Measurements from ENCODE around the gene AP3B1.

Gene AP3B1

DNA sequence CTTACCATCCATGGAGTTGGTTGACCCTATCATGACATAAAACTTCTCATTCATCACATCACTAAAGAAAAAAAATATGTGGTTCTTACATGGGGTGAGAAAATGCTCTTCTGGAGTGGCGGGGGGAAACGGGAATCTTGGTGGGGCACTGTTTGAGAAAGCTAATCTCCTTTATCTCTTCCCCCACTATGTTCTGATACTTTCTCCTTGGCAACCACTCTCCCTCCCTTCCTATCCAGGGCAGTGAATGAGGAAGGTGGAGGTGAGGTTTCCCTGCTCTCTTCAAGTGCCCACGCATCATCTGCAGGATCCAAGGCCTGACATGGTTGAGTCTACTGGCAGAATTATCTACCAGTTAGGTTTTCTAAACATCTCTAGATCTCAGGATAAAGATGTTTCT lies 297.6 kb downstream of the AP3B1 start:
- peak; percentile 44 for DNase-seq

DNA sequence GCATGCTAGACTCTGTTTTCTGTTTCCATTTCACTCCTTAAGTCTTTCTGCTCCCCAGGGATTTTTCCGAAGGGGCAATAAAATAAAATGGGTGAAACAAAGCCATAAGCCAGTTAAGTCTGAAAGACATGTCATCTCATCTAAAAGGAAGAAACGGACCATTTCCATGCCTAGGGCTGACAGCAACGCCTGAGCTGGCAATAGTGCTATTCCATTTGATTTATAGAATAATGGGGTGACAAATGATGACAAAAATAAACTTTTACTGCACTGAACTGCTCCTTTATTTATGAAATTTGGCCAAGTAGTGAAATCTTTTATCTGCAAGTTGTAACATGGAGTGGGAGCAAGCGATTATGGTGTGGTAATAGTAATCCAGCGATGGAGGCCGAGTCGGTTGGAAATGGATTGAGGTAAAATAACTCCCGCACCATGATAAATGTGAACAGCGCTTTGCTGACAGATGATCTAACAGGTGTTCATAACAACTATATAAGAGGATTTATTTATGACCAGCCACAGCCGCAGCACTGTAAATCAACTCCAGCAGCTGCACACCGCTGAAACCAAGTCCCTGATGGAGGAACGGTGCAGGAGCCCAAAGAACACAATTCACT lies 298.6 kb downstream of the AP3B1 start:
- peak; percentile 91 for DNase-seq

DNA sequence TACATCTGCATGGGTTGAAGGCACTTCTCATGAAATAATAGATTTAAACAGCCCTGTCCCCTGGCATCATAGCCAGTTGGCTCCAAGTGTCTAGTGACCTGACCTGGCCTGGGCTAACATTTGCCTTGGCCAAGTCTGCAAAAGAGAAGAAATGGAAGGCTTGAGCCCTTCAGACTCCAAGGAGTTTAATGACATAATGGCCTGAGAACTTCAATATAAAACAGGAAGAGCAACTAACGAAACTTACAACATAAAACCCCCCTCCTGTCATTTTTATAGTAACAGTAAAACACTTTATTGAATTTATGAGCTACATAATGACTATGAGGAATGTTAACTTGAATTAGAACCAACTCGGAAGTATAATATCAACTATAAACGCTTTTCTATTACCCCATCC lies 299.6 kb downstream of the AP3B1 start:
- DNase-seq = no peak

DNA sequence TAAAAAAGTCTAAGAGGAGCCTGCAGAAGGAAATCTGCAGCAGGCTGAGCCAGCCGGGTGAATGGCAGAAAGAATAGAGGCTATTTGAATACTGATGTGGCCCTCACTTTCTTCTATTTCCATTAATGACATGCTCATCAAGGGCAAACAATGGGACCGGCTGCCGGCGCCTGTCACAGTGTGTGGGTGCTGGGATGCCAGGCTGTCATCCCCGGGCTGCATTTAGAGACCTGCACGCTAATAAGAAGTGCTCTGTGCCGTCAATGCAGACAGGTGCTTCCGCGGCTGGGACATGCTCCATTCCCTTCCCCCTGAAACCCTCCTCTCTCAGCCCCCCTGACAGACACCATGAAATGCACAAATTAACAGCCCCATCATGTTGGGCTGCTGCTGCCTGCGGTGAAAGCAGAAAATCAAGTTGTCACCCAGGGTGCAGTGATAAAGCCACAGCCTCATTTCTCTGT lies 300.6 kb downstream of the AP3B1 start:
- peak; percentile 75 for DNase-seq

DNA sequence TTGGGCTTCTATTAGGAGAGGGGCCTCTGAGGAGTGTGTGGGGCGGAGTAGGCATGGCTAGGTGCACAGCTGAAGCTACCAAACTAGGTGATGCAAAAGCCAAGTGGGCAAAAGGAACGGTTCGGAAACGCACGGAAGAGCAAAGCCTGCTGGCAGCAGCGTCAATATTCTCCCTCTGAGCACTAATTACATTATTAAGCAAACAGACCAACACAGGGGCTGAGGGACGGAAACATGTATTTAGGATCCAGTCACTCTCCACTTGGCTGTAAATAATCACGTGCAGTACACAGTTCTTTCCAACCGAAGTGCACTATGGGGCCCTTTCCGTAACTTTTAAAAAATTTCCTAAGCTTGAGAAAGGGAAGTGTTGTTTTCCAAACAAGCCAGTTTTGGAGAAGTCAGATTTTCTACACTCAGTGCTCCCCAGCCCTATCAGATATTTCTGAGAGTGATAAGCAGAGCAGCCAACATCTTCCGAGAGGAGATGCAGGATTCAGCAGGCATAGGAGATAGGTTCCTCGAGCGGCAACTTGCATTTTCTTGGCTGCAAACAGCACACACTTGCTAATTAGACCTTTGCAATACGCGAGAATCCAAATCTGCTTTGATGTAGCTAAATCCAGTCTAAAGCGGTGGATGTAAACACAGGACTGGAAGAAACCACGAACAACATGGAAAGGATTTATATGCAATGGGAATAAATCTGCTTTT lies 301.2 kb downstream of the AP3B1 start:
- DNase-seq = peak; percentile 33

DNA sequence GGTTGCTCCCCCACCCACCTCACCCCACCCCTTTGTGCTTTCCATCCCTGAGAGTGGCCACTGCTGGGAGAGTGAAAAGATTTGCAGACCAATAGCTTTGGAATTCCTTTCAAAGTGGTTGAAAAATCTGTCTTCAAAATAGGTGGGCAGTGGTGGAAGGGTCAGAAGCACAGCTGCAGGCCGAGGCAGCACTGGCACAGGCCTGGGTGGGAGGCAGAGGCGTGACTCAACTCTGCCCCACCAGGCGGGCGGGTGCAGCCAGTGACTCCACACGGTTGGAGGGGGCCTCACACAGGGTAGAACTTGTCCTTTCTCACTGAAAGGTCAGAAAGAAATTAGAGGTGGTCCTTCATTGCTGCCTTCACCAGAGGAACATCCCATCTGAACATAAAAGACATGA lies 303.4 kb downstream of the AP3B1 start:
- DNase-seq = no peak

DNA sequence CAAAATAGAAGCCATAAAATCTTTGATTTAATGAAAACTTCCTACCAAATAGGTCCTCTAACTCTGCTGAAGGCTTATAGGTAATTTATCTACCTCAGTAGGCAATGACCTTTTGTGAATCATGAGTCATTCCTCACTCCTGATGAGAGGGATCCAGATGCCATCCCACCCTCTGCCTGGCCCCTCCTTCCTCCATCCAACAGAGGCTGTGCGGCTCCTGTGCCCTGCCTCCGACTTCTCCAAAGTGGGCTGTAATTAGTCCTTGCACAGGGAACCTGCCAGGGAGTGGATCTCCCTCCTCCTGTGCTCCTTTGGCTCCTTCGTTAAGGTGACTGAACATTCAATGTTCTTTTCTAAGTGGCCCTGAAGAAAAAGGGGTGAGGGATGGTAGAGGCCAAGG lies 304.5 kb downstream of the AP3B1 start:
- DNase-seq = peak; percentile 44

DNA sequence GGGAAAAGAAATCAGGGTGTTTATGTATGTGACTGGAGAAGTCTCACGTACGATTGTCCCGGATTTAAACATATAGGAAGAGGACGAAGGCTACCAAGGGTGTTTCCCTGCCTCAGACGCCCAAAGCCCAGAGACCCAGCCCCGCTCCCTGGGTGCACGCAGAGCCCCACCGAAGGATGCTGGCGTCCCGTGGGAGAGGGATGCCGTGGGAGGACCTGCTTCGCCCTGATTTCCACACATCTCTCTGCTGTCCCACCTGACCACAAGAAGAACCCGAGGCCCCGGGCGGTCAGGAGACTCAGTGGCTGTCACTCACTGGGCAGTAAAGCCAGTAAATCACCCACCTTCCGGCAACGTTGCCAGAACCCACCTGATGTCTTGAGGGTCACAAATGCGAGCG lies 306.5 kb downstream of the AP3B1 start:
- DNase-seq = no peak

DNA sequence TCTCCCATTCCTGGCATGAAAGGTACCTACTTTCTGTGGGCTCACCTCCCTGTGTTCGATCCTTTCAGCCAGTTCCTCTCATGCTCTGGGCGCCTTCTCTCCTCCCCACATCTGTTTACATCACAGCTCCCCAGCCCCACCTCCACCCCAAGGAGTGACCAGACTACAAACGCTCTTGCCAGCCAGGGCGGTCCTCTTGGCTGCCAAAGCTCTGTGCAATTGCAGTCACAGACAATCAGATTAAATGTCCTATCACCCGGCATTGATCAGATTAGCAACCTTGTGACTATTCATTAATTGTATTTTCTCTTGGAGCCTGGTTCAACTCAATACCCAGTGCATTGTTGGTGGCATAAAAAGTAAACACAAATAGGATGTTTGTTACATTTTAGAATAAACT lies 307.2 kb downstream of the AP3B1 start:
- no peak for DNase-seq

DNA sequence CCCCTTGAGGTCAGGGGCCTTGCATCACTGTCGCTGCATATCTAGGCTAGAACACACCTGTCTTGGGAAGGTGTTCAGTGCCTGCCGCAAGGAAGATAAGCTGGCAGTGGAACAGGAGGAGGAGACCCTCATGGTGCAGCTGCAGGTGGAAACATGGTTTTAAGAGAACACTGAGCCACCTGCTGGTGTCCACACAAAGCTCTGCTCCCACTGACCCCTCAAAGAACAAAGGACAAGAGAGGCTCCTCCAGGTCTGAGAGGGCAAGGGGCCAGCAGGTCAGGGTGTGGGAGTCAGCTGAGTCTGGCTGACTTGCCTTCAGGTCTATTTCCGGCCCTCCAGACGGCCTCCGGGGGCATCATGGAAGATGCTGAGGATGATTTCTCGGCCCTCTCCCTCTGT lies 308.2 kb downstream of the AP3B1 start:
- no peak for DNase-seq

DNA sequence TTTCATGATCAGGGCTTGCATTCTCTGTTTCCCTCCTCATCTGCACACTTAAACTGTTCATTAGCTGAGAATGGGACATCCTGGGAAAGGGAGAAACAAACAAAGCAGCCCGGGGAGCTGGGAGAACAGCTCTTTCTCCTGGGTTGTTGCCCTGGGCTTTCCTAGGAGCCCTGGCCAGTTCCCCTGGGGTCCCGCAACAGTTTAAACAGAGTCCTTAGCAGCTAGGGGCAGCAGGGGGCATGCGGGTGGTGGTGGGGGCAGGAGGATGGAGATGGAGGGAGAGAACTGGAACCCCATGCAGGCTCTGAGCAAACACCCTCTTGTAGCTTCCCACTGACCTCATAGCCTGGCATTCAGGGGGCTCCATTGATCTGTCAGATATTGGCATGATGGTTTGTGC lies 309.3 kb downstream of the AP3B1 start:
- no peak for DNase-seq

DNA sequence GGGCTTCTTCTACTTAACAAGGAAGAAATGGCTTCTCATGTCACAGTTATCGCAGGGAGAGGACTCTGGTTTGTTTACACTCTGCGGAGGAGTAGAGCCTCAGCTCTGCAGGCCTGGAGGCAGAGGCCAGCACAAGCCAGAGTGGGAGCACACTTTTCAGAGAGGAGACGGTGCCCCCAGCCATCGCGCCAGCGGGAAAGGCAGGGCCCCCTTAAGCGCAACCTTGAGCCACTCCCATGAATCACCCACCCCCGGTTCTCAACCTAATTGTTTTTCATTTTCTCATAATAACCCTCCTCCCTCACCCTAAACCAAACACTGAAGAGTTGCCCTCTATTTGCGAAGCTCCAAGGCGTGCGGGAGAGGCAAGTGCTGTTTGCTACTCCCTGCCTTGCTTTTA lies 309.9 kb downstream of the AP3B1 start:
- DNase-seq = peak; percentile 49

DNA sequence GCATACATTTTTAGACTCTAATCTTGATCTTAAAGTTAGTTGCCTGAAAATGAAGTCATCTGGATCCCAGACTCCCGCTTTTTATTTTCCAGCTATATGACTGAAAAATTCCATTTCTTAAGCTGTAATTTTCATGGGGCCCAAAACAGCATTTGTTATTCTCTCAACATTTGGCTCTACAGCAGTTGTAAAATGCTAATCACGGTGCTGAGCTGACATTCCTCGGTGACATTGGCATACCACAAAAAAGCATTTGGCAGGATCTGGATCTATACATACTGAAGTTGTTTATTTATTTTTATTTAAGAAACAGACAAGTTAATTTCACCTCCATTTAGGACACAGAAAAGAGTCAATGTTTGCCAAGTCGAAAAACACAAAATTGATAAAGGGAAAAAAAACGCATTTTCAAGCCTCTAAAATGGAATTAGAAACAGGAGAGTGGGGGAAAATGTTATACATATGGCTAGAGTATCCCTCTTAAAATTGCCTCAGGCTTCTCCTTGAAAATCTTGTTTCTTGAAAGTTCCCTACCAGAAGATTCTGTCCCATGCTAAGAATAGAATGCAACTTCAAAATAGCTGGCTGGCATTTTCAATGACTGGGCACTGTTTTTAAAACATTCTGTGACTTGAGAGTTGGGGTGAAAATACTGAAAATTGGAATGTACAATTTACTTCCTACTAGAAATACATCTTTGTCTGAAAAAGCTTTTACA lies 310.9 kb downstream of the AP3B1 start:
- no peak for DNase-seq

DNA sequence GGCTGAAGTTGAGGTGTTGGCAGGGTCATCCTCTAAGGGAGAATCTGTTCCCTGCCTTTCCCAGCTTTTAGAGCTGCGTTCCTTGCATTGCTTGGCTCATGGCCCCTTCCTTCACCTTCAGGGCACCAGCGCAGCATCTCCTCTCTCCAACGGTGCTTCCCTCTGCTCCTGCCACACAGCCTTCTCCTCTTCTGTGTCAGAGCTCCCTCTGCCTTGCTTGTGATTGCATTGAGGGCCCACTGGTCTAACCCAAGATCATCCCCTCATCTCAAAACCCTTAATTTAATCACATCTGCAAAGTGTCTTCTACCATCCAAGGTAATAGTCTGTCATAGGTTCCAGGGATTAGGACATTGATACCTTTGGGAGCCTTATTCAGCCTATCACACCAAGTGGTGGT lies 312.7 kb downstream of the AP3B1 start:
- no peak for DNase-seq

DNA sequence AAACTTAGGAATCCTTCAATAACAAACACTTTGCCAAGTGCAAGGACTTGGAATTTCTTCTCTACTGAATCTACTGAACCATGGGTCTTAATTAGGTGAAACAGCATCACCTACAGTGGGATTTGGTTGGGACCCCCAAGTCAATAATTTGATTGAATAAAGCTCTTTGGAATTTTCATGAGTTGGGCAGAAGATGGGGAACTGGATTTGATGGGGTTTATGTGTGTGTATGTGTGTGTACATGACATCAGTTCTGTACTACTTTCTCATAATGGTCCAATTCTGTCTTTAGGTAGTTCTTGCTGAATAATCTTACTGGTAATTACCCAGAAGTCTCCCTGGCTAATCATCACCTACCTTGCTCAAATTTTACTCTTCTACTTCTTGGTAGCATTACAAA lies 319.9 kb downstream of the AP3B1 start:
- no peak for DNase-seq

DNA sequence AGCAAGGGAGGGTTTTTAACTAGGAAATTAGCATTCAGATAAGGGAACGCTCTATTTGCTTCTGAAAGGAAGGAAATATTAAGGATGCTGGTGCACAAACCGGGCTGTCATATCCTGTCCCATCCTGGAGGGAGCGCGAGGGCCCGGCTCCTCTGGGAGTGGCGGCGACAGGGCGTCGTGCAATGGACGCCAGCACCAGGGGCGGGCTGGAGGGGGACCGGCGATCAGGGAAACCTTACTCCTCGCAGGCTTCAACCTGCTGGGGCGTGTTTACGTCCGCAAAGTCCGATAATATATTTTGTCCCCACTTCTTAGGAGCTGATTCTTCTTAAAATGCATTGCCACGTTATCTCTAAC lies 321.3 kb downstream of the AP3B1 start:
- no peak for DNase-seq

DNA sequence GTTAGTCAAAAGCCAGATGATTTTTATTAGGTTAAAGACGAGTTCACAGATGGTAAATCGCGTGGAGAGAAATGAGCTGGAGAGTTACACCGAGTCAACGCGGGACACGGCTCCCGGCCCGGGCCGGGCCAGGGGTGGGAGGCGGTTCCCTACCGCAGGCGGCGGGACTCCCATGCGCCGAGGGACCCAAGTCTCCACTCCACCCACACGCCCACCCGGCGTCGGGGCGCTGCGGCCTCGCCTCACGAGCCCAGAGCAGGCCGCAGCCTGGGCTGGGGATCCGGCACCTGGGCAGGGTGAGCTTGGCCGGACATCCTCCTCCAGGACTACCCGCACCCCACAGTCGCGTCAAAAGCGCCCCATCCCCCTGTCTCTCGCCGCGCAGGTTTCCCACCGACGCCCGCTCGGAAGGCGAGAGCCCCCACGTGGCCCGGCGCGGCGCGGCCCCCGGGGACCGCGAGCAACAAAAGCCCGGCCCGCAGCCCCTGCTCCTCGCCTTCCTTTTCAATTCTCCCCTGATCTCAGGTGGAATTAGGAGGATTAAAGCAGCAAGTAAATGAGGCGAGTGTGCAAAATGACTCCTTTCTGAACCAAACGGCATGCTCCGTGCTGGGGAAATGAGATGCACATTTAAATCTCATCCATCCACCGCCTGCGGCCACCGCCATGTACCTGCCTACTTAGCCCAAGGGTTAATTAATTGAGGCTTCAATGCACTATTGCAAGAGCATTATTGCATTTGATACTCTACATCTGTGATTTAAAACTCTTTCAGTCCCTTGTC lies 321.8 kb downstream of the AP3B1 start:
- no peak for DNase-seq

DNA sequence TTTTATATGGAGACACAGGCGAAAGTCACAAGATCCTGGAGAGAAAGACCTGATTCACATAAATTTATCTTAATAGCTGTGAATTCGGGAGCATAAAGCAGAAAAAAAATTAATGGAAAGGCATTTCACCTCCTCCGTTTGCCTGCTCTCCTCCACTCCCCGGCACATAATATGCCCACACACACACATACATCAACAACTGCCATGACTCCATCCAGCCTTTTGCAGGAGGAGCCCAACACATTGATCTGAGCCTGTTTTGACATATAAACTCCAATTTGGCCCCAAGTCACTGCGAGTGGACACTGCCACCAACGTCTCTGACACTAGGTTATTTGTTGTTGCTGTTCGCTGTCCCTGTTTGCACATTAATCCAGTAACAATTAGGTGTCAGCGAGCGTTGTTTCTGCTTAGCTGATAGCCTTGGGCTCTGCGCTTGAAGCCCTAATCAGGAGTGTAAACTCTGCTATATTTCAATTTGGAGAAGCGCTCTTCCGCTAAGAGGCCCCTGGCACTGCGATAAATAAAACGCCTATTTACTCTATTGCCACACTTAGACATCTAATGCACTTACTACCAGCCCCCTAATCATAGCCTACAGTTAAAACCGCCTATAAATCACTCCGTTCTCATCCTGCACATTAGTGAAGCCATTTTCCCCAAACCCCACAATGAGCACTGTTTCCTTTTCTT lies 322.6 kb downstream of the AP3B1 start:
- DNase-seq = no peak

DNA sequence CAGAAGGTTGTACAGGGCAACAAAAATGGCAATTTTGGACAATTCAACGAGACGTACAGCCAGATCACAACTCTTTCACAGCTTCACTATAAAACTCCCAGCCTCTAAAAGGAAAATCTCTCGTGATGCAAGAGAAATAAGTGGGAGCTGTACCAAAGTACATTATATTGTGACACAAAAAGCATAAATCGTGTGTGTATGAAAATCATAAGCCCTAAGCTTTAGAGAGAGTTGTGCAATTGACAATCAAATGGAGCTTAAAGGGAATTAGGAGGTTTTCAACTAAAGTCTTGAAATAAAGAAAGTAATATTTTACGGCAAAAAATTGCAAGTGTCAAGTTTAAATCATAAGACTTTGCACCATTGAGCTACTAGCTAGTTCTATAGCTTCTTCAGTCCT lies 323.6 kb downstream of the AP3B1 start:
- no peak for DNase-seq

DNA sequence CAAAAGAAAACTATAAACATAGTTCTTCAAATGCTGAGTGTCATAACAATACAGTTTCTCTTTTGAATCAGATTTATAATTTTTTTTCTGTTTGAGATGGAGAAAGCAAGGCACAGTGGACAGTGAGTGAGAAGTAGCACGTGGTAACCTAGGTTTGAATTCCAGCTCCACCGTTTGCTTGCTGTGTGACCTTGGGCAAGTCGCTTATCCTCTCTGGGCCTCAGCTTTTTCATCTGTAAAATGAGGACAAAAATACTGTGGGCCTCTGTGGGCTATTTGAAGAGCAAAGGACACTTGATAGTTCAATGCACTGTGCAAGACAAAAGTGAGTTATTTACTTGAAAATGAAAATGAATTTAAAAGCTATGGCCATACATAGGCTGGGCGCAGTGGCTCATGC lies 330.7 kb downstream of the AP3B1 start:
- no peak for DNase-seq

DNA sequence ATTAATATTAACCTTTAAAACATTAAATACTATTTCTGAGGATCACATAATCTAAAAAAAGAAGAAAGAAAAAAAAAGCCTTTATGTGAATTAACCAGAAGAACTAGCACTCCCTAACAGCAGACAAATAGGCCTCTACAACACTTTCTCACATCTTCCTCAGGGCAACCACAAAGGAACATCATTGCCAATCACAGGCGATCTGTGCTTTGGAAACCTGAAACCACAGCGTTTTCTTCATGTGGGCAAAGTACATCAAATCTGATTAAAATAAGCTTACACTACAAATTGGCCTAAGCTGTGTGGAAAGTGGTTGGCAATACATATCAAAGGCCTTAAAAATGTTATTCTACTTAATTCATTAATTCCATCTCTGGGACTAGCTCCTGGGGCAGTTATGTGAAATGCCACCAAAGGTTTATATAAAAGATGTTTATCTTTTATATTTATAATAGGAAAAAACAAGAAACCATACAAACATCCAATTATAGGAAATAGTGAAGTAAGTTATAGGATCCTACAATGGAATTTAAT lies 333.6 kb downstream of the AP3B1 start:
- DNase-seq = no peak

DNA sequence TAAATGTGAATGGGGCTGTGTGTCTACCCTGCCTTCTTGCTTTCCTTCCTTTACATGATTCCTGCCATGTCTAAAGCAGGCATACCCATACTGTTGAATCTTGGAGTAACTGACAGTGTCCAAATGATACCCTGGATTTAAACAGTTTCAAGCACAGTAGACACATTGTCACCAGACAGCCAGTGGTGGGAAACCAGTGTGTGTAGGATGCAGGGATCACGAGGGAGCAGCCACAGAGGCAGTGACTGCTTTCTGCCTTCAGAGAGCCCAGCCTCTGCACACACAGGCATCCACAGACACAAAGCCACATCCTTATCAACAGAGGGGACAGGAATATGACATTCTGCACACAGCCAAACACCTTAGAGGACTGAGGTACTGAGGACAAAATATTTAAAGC lies 334.2 kb downstream of the AP3B1 start:
- DNase-seq = no peak

Data from NCI-H187 treated with DMSO at 0.1 percent for 48 hours (cell line).